T-helper 17 cell (primary cell): ENCODE data around the gene RAB8A. TPM values are rescaled to one million over a fixed set of nuclear protein-coding genes. Genes with fewer than 3 reads are reported as not detected.

Experiments used
- ATAC-seq: fragments of 150-1000 bp; cut with Tn5 transposase; 2 replicates; pipeline ENCODE4 v1.10.0; 2021; ENCODE audit warnings: mild to moderate bottlenecking, moderate library complexity
- DNase-seq, 3 donors: peaks; one replicate each; pipeline versions ENCODE4 v3.0.0 to v3.0.0-alpha.2; 2020 to 2021
- H3K9me3 ChIP-seq: one replicate; pipeline ENCODE4 v1.7.0; 2013; ENCODE audit warnings: low read length, mild to moderate bottlenecking; ENCODE audit not compliant: control insufficient read depth, poor library complexity, severe bottlenecking
- H3K27ac Mint-ChIP-seq: one replicate; pipeline ENCODE4 v1.8.0; 2022; ENCODE audit warnings: mild to moderate bottlenecking, moderate library complexity, mixed read lengths
- H3K27me3 Mint-ChIP-seq: one replicate; pipeline ENCODE4 v1.8.0; 2022; ENCODE audit warnings: mixed read lengths
- H3K36me3 Mint-ChIP-seq: one replicate; pipeline ENCODE4 v1.8.0; 2022; ENCODE audit warnings: low read depth, mixed read lengths
- H3K4me1 Mint-ChIP-seq: one replicate; pipeline ENCODE4 v1.8.0; 2022; ENCODE audit warnings: mild to moderate bottlenecking, mixed read lengths
- H3K4me3 Mint-ChIP-seq: one replicate; pipeline ENCODE4 v1.8.0; 2022; ENCODE audit warnings: mild to moderate bottlenecking, moderate library complexity, mixed read lengths
- total RNA-seq, 4 donors: library from RNA in 2 of 4; stranded (reverse) in 2 of 4; gene quantifications; one replicate each; pipeline ENCODE4 v1.2.3 and lab custom pipeline; 2022 to 2026

RAB8A gene
- total RNA-seq (100 to 1,000 TPM in 1 of 2 donors, 10 to 100 TPM in 1; 97.5 to 105 TPM), total RNA-seq (lab: John Stamatoyannopoulos, UW) (79.9 to 99.9 reads per million in 2 donors)

DNA sequence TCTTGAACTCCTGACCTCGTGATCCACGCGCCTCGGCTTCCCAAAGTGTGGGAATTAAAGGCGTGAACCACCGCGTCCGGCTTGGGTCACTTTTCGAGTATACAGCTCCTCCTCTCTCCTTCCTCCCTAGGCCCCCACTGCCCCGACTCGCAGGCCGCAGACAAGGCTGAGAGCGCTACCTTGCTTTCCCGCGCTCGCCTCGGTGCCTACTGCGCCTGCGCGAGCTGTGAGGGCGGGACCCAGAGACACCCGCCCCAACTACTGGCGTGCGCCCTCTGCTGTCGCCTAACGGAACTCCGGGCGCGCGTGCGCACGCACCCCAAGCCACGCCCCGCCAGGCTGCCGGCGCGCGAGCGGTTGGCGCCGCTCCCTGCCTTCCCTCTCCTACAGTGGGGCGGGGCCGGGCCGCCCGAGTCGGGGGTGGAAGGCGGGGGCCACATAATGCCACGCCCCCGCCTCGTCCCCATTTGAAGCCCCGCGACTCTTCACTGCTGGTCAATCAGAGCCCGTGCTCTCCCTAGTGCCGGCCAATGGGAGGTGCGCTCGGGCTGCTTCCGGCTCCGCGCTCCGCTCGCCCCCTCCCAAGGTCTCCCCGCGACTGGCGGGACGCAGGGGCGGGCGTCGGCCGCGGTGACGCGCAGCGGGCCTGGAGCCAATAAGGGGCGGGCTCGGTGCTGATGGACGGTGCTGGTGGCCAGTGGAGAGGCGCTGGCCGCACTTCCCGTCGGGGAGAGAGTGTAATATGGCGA lies at the start of gene RAB8A:
Gene RAB8A, plus strand, starts transcription at position 730 of the 749 bp plus-strand sequence. Its CDS starts 13 bp downstream, at position 743.
- Mint-ChIP-seq H3K4me3 (peak within 1 kb of the TSS; percentile 97), H3K4me1 (peaks cover 24% of the 10 kb centered on the region), H3K27ac (peak within 1 kb of the TSS; percentile 93), H3K27me3 (no peaks in the 10 kb centered on the region), H3K36me3 (peaks cover 2% of the 10 kb centered on the region)
- DNase-seq (peak; percentile 99 to 100 (median 99)), ATAC-seq (peak; percentile 91)
- H3K9me3 ChIP-seq = no peaks in the 10 kb centered on the region

DNA sequence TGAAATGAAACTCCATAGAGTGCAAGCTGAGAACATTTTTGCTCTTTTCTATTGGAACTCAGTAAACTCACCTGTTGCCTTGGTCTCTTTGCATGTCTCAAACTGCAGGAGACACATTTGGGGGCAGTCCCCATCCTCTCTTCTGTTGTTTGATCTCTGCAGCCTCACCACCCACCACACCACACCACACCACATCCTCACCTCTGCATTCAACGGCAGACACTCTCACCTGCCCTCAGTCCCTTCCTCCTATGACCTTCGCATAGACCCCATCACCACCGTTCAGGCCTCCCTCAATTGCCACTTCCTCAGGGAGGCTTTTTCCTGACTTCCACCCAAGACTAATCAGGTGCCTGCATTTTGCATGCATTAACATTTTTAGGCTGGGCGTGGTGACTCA lies 49.7 kb upstream of the RAB8A start:
- Mint-ChIP-seq H3K27ac (no peak overlapping the region), H3K36me3 (no peaks in the 10 kb centered on the region), H3K4me3 (no peak overlapping the region), H3K4me1 (peaks cover 19% of the 10 kb centered on the region), H3K27me3 (no peaks in the 10 kb centered on the region)
- DNase-seq (no peak), ATAC-seq (peak; percentile 75)
- H3K9me3 ChIP-seq = no peaks in the 10 kb centered on the region

DNA sequence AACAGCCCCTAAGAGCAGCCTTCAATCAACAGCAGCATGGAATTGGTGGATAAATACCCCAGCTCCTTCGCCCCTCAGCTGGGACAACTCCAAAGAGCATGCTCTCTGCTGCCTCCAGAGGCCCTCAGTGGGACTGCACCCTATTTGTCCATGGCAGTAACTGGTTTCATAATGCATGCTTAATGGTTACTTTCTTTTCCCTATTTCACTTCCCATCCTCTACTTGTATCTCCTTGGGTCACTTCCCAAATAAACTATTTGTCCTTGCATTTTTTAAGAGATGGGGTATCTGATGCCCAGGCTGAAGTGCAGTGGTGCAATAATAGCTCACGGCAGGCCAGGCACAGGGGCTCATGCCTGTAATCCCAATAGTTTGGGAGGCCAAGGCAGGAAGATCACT lies 48.9 kb upstream of the RAB8A start:
- DNase-seq (peak; percentile 54 to 65 (median 58)), ATAC-seq (peak; percentile 82)
- Mint-ChIP-seq H3K27ac (no peak overlapping the region), H3K4me1 (peaks cover 19% of the 10 kb centered on the region), H3K36me3 (no peaks in the 10 kb centered on the region), H3K4me3 (no peak overlapping the region), H3K27me3 (no peaks in the 10 kb centered on the region)
- no peaks in the 10 kb centered on the region for H3K9me3 ChIP-seq

DNA sequence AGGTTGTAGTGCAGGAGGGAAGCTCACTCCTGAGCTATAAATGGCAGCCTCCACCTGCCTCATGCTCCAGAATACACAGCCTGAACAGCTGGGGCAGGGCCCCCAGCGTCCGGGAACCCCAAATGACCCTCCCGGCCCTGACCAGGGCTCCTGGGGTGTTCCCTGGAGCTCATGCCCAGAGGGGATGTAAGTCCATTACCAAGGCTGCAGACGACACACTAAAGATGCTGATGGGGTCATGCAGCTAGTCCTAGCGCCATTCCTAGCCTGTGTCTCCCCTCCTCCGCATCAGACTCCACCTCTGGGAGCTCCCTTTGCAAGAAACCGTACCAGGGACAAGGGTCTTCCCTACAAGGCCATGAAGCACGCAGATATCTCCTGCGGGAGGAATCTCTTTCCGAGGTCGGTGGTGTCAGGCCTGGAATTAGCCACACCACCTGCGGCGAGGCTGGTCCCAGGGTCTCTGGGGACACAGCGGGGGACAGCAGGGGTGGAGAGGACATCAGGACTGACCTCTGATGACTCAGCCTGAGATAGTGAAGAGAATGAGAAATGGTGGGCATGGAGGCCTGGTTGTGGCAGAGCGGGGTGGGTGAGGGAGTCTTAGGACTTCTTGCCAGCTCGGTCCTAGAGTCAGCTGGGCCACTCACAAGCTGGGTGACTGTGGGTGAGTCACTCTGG lies 47.3 kb upstream of the RAB8A start:
- Mint-ChIP-seq H3K27ac (peak overlapping the region; percentile 39), H3K4me3 (no peak overlapping the region), H3K36me3 (no peaks in the 10 kb centered on the region), H3K4me1 (peaks cover 19% of the 10 kb centered on the region), H3K27me3 (no peaks in the 10 kb centered on the region)
- DNase-seq (no peak), ATAC-seq (no peak)
- H3K9me3 ChIP-seq = no peaks in the 10 kb centered on the region

DNA sequence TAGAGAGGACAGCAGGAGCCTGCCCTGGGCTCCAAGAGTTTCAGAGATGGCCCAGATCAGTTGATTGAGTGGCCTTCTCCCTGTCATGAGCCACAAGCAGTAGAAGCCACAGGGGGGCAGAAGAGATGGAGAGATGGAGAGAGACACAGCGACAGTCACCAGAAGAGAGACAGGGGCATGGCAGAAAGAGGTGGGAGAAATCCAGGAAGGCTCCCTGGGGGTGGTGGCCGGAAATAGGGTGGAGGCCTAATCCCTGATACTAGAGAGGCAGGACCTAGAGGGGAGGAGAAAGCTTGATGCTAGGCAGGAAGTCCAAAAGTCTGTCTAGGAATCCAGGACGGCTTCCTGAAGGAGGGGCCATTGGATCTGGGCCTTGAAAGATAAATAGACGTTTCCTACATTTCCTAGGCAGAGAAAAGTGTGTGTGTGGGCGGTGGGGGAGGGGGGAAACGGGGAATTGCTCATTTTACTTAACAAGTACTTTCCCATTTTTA lies 45.0 kb upstream of the RAB8A start:
- no peaks in the 10 kb centered on the region for H3K36me3 Mint-ChIP-seq

DNA sequence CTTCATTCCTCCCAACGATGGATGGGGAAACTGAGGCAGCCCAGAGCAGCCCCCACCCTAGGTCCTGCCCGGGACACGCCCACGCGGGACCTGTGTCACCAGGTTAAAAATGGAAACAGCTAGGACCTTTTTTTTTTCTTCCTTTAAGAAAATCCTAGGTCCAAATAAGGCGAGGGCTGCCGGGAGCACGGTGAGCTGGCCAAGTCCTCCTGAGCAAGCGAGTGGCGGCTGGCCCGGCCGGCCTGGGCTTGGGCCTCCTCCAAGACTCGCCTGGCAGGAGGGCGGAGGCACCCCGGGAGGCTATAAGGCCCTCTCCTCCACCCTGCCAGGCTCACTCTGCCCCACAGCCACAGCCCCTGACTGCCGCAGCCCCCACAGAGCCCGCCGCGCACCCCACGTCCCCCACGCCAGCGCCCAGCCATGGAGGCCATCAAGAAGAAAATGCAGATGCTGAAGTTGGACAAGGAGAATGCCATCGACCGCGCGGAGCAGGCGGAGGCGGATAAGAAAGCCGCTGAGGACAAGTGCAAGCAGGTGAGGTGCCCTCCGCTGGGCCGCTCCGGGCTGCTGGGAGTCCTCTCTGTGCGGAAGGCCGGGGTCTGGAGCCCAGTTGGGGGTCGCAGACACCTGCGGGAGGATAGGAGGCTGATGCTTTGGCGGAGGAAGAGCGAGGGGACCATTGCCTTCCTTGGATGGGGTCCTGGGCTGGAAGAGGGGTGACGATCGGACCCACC lies 44.3 kb upstream of the RAB8A start:
- Mint-ChIP-seq H3K36me3 (no peaks in the 10 kb centered on the region), H3K27me3 (no peaks in the 10 kb centered on the region), H3K27ac (no peak overlapping the region), H3K4me3 (no peak overlapping the region), H3K4me1 (peaks cover 23% of the 10 kb centered on the region)
- no peaks in the 10 kb centered on the region for H3K9me3 ChIP-seq
- ATAC-seq (no peak), DNase-seq (no peak)

More for the DNA sequence above, 45.0 kb upstream of the RAB8A start:
- Mint-ChIP-seq H3K4me1 (peaks cover 24% of the 10 kb centered on the region), H3K27me3 (no peaks in the 10 kb centered on the region), H3K4me3 (peak overlapping the region; percentile 28), H3K27ac (peak overlapping the region; percentile 47)
- no peaks in the 10 kb centered on the region for H3K9me3 ChIP-seq
- DNase-seq (no peak), ATAC-seq (no peak)

DNA sequence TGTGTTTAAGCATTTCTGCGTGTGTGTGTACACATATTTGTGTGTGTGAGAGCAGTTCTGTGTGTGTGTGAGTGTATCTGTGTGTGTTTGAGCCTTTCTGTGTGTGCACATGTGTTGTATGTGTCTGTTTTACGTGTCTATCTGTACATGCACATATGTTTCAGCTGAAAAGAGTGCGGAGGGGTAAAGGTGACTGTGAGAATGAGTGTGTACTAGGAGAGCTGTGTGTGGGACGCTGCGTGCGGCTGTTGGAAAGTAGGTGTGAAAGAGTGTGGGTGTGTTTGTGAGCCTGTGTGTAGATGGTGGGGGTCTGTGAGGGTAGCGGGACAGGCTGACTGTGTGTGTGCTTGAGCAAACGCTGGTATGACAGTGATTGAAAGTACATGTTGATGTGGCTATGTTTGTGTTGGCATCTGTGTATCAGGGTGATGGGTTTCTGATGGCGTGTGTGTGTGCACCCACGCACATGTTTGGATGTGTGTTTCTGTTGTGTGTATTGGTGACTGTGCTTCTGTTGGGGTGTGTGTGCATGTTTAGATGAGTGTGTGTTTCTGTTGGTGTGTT lies 42.9 kb upstream of the RAB8A start:
- no peaks in the 10 kb centered on the region for H3K27me3 Mint-ChIP-seq

DNA sequence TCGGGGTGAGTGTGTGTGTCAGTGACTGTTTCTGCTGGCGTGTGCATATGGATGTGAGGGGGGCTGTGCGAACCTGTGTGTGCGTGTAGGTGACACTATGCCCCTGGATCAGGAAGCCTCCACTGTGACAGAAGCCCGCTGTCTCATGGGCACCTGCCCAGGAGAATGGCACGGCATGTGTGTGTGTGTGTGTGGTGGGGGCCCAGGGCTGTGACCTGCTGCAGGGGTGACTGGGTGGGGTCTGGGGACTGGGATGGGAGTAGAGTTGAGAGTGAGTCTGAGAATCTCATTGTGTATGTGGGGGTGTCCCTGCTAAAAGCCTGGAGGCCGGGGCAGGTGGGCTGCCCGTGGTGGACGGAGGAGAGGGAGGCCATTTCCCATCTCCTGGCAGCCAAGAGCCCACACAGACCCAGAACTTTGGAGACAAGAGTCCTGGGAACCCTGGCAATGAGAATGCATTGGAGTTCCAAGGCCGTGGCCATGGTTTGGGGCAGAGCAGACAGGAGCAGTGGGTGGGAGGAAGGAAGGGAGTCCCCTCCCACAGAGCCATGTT lies 41.8 kb upstream of the RAB8A start:
- H3K4me1 Mint-ChIP-seq = peaks cover 32% of the 10 kb centered on the region

More for the DNA sequence above, 42.9 kb upstream of the RAB8A start:
- Mint-ChIP-seq H3K27ac (no peak overlapping the region), H3K4me1 (peaks cover 22% of the 10 kb centered on the region), H3K4me3 (no peak overlapping the region), H3K36me3 (no peaks in the 10 kb centered on the region)
- DNase-seq = no peak
- no peaks in the 10 kb centered on the region for H3K9me3 ChIP-seq
- ATAC-seq = no peak

DNA sequence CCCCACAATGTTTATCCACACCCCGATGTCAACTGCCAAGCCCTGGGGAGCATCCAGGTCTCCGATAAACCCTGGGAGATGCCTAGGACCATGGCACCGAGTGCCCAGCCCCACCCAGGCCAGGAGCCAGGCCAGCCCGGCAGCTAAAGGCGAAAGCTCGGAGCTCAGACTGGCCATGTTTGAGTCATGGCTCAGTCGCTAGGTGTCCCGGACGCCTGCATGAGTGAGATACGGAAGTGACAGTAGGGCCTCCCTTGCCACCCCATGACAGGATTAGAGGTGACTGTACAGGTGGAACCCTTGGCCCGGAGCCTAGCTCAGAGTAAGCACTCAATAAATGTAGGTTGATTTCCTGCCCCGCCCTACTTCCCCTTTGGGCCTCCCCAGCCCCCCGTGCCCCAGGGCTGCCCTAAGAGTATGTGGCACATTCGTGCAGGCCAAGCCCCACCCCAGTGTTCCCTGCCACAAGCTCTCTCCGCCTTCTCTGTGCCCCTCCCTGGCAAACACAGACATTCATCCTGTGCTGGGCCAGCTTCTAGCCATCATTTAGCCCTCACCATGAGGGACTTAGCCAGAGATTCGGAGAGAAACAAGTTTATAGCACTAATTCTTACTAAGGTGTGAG lies 41.2 kb upstream of the RAB8A start:
- peaks cover 35% of the 10 kb centered on the region for H3K4me1 Mint-ChIP-seq
- no peaks in the 10 kb centered on the region for H3K27me3 Mint-ChIP-seq
- DNase-seq = peak; percentile 62 to 81 (median 63)
- no peak overlapping the region for H3K4me3 Mint-ChIP-seq
- ATAC-seq = peak; percentile 93
- no peaks in the 10 kb centered on the region for H3K36me3 Mint-ChIP-seq
- H3K27ac Mint-ChIP-seq = no peak overlapping the region
- no peaks in the 10 kb centered on the region for H3K9me3 ChIP-seq

More for the DNA sequence above, 41.8 kb upstream of the RAB8A start:
- Mint-ChIP-seq H3K4me3 (no peak overlapping the region), H3K36me3 (no peaks in the 10 kb centered on the region), H3K27me3 (no peaks in the 10 kb centered on the region), H3K27ac (no peak overlapping the region)
- ATAC-seq (peak; percentile 9), DNase-seq (no peak)
- no peaks in the 10 kb centered on the region for H3K9me3 ChIP-seq

DNA sequence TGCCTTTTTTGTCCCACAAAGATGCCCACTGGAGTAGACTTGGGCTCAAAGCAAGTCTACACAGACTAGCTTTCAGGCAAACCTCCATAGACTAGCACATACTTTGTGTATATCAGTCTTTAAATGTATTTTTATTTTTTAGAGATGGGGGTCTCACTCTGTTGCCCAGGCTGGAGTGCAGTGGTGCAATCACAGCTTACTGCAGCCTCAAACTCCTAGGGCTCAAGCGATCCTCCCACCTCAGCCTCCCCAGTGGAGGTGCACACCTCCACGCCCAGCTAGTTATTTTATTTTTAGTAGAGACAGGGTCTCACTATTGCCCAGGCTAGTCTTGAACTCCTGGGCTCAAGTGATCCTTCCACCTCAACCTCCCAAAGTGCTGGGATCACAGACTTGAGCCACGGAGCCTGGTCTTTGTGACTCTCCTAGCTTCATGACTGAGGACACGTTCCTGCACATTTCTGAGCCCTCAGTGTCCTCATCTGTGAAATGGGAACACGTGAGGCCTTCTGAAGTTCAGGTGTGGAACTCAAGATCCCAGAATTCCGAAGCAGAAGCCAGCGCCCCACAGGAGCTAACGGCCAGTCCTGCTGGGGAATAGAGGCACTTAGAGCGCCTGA lies 40.5 kb upstream of the RAB8A start:
- ATAC-seq (no peak), DNase-seq (no peak)
- H3K4me3 Mint-ChIP-seq = no peak overlapping the region
- H3K27me3 Mint-ChIP-seq = no peaks in the 10 kb centered on the region
- no peak overlapping the region for H3K27ac Mint-ChIP-seq
- H3K9me3 ChIP-seq = no peaks in the 10 kb centered on the region
- peaks cover 37% of the 10 kb centered on the region for H3K4me1 Mint-ChIP-seq
- H3K36me3 Mint-ChIP-seq = no peaks in the 10 kb centered on the region

DNA sequence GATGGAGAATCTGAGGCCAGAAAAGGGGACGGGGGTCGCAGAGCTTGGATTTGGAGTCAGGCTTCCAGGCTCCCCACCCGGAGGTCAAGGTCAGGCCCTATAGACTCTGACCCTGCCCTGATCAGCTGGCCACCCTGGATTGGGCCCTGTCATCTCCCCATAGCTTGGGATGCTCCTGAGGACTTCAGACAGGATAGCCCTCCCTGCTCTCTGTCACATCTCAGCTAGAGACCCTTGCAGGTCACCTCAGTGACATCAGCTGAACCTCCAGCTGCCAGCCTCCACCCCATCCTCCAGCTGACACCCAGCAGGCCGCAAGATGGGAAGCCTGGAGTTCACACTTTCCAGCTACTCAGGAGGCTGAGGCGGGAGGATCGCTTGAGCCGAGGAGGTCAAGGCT lies 38.2 kb upstream of the RAB8A start:
- no peaks in the 10 kb centered on the region for H3K36me3 Mint-ChIP-seq
- no peaks in the 10 kb centered on the region for H3K27me3 Mint-ChIP-seq
- H3K4me1 Mint-ChIP-seq = peaks cover 41% of the 10 kb centered on the region
- DNase-seq (no peak), ATAC-seq (no peak)
- no peaks in the 10 kb centered on the region for H3K9me3 ChIP-seq
- no peak overlapping the region for H3K4me3 Mint-ChIP-seq
- H3K27ac Mint-ChIP-seq = peak overlapping the region; percentile 89

DNA sequence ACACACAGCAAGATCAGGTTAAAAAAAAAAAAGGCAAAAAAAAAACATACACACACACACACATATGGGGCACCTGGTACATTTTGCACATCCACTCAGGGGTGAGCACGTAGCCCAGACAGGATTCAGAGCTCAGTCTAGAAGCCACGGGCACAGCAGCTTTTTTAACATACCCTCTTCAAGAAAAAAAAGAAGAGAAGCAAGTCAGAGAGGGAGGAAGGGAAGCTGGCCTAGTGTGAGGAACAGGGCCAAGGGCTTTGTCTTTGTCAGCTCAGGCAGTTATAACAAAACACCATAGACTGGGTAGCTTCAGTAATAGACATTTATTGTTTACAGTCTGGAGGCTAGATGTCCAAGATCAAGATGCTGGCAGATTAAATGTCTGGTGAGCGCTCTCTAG lies 37.7 kb upstream of the RAB8A start:
- no peaks in the 10 kb centered on the region for H3K27me3 Mint-ChIP-seq
- ATAC-seq (no peak), DNase-seq (no peak)
- no peaks in the 10 kb centered on the region for H3K9me3 ChIP-seq
- H3K36me3 Mint-ChIP-seq = no peaks in the 10 kb centered on the region
- H3K4me3 Mint-ChIP-seq = peak overlapping the region; percentile 55
- H3K27ac Mint-ChIP-seq = peak overlapping the region; percentile 89
- H3K4me1 Mint-ChIP-seq = peaks cover 45% of the 10 kb centered on the region
